Body of pancreas (tissue), 4 donors: ENCODE results near the gene TXNRD2.

Experiments used
- CTCF ChIP-seq, 7 experiments: fragments of 450-650 bp in 4 of 7; fragments of 200-600 bp in 3 of 7; sonication (generic) in 3 of 7; IDR thresholded peaks; one replicate each; pipeline ENCODE4 v1.5.1; 2016 to 2019; ENCODE audit warnings: antibody characterized with exemption in 7 of 7
- POLR2A ChIP-seq, 3 donors: fragments of 450-650 bp; IDR thresholded peaks; one replicate each; pipeline ENCODE4 v1.6.1; 2016; ENCODE audit warnings: antibody characterized with exemption in 3 of 3, mild to moderate bottlenecking in 2 of 3

- no peak for TF ChIP-seq CTCF (IDR thresholded peaks at IDR 0.05)
- no peak for TF ChIP-seq POLR2A (IDR thresholded peaks at IDR 0.05)
Measured at GRCh38 chr22:19976671-19977070, 35.1 kb upstream of the TXNRD2 start.
